Activated naive CD4-positive, alpha-beta T cell treated with anti-CD3 and anti-CD28 coated beads for 36 hours (primary cell): ENCODE data around the gene HNRNPLL. TPM values are rescaled to one million over a fixed set of nuclear protein-coding genes. Genes with fewer than 3 reads are reported as not detected.

Experiments
- CTCF ChIA-PET: fragments of 350-600 bp; sonication (Branson Sonifier 250); formaldehyde crosslinking; loops from one replicate; lab custom pipeline; 2021; ENCODE audit warnings: antibody characterized with exemption; lab: Charles Lee
- DNase-seq: peaks from one replicate; pipeline ENCODE4 v3.0.0-alpha.2; 2020
- H3K27ac Mint-ChIP-seq: one replicate; pipeline ENCODE4 v1.8.0; 2021; ENCODE audit warnings: mild to moderate bottlenecking, mixed read lengths
- H3K27me3 Mint-ChIP-seq: one replicate; pipeline ENCODE4 v1.8.0; 2021; ENCODE audit warnings: low read depth, mixed read lengths
- H3K36me3 Mint-ChIP-seq: one replicate; pipeline ENCODE4 v1.8.0; 2021; ENCODE audit warnings: low read depth, mixed read lengths
- H3K4me1 Mint-ChIP-seq: one replicate; pipeline ENCODE4 v1.8.0; 2021; ENCODE audit warnings: low read depth, mixed read lengths
- H3K4me3 Mint-ChIP-seq: one replicate; pipeline ENCODE4 v1.8.0; 2021; ENCODE audit warnings: mild to moderate bottlenecking, moderate library complexity, mixed read lengths
- H3K9me3 Mint-ChIP-seq: one replicate; pipeline ENCODE4 v1.8.0; 2021; ENCODE audit warnings: mixed read lengths
- intact Hi-C: fragments of 100-400 bp; cut with micrococcal nuclease; formaldehyde crosslinking; loops from one replicate; pipeline ENCODE4 v1.15.1; 2023
- total RNA-seq, 2 experiments: library from RNA; stranded (reverse); gene quantifications; one replicate each; pipeline ENCODE4 v1.2.3, GENCODE V29; 2021

Gene HNRNPLL
- total RNA-seq, 2 experiments from 2014 or later, result 54.4 to 57.3 TPM

GRCh38 chr2:38560092-38560491 is 42.6 kb downstream of the HNRNPLL start:
- no peaks in the 10 kb centered on the region for H3K4me1 Mint-ChIP-seq
- no peak overlapping the region for H3K27ac Mint-ChIP-seq
- H3K27me3 Mint-ChIP-seq, result no peaks in the 10 kb centered on the region
- intact Hi-C loops, result no loop called here
- H3K4me3 Mint-ChIP-seq, result no peak overlapping the region
- H3K36me3 Mint-ChIP-seq, result peaks cover 14% of the 10 kb centered on the region
- no peaks in the 10 kb centered on the region for H3K9me3 Mint-ChIP-seq
- CTCF ChIA-PET, result no interaction called here
- DNase-seq, result no peak

GRCh38 chr2:38557981-38558380 is 44.7 kb downstream of the HNRNPLL start:
- Mint-ChIP-seq H3K4me1 (no peaks in the 10 kb centered on the region), H3K27me3 (no peaks in the 10 kb centered on the region), H3K4me3 (no peak overlapping the region), H3K27ac (no peak overlapping the region), H3K9me3 (no peaks in the 10 kb centered on the region), H3K36me3 (peaks cover 9% of the 10 kb centered on the region)
- DNase-seq, result no peak
- intact Hi-C loops, result no loop called here
- CTCF ChIA-PET, result interaction anchor here (2.2 to 3.8 kb wide), 2 partner anchors 22 to 24 kb away, joined by 9 to 24 read pairs; no protein-coding TSS in a partner anchor

- Mint-ChIP-seq H3K27me3 (no peaks in the 10 kb centered on the region), H3K4me3 (no peak overlapping the region), H3K9me3 (no peaks in the 10 kb centered on the region), H3K36me3 (peaks cover 8% of the 10 kb centered on the region), H3K27ac (no peak overlapping the region), H3K4me1 (peaks cover 6% of the 10 kb centered on the region)
- intact Hi-C loops, result no loop called here
- CTCF ChIA-PET, result interaction anchor here (2.2 to 3.8 kb wide), 2 partner anchors 21 to 25 kb away, joined by 9 to 24 read pairs; no protein-coding TSS in a partner anchor
- DNase-seq, result no peak
Measured at GRCh38 chr2:38557217-38557616, 45.5 kb downstream of the HNRNPLL start.

- Mint-ChIP-seq H3K4me3 (no peak overlapping the region), H3K36me3 (peaks cover under 1% of the 10 kb centered on the region), H3K27me3 (no peaks in the 10 kb centered on the region), H3K27ac (no peak overlapping the region), H3K4me1 (peaks cover 12% of the 10 kb centered on the region), H3K9me3 (no peaks in the 10 kb centered on the region)
- DNase-seq, result no peak
- CTCF ChIA-PET, result interaction anchor here (0.6 to 3.8 kb wide), 5 partner anchors 11 to 223 kb away, joined by 3 to 24 read pairs (median 4); no protein-coding TSS in a partner anchor
- intact Hi-C loops, result no loop called here
Measured at GRCh38 chr2:38556006-38556801, 46.5 kb downstream of the HNRNPLL start.

- CTCF ChIA-PET, result interaction anchor here (0.6 to 2.0 kb wide), 4 partner anchors 8 to 296 kb away, joined by 3 to 12 read pairs (median 4); no protein-coding TSS in a partner anchor
- DNase-seq, result no peak
- peaks cover 12% of the 10 kb centered on the region for H3K4me1 Mint-ChIP-seq
- H3K27ac Mint-ChIP-seq, result no peak overlapping the region
- H3K27me3 Mint-ChIP-seq, result no peaks in the 10 kb centered on the region
- intact Hi-C loops, result no loop called here
- H3K36me3 Mint-ChIP-seq, result no peaks in the 10 kb centered on the region
- no peak overlapping the region for H3K4me3 Mint-ChIP-seq
- no peaks in the 10 kb centered on the region for H3K9me3 Mint-ChIP-seq
Measured at GRCh38 chr2:38554973-38555595, 47.6 kb downstream of the HNRNPLL start.

- no peaks in the 10 kb centered on the region for H3K9me3 Mint-ChIP-seq
- no peaks in the 10 kb centered on the region for H3K36me3 Mint-ChIP-seq
- intact Hi-C loops, result no loop called here
- CTCF ChIA-PET, result interaction anchor here (2.0 kb wide), 1 partner anchor 10 kb away, joined by 12 read pairs; no protein-coding TSS in a partner anchor
- no peak for DNase-seq
- H3K27ac Mint-ChIP-seq, result no peak overlapping the region
- no peak overlapping the region for H3K4me3 Mint-ChIP-seq
- no peaks in the 10 kb centered on the region for H3K27me3 Mint-ChIP-seq
- peaks cover 12% of the 10 kb centered on the region for H3K4me1 Mint-ChIP-seq
Measured at GRCh38 chr2:38553554-38553953, 49.2 kb downstream of the HNRNPLL start.

- intact Hi-C loops, result no loop called here
- no peak overlapping the region for H3K27ac Mint-ChIP-seq
- peak; percentile 14 for DNase-seq
- H3K9me3 Mint-ChIP-seq, result no peaks in the 10 kb centered on the region
- peaks cover 12% of the 10 kb centered on the region for H3K4me1 Mint-ChIP-seq
- no peaks in the 10 kb centered on the region for H3K36me3 Mint-ChIP-seq
- H3K4me3 Mint-ChIP-seq, result no peak overlapping the region
- no peaks in the 10 kb centered on the region for H3K27me3 Mint-ChIP-seq
- CTCF ChIA-PET, result interaction anchor here (0.9 kb wide), 1 partner anchor 190 kb away, joined by 3 read pairs; no protein-coding TSS in a partner anchor
Measured at GRCh38 chr2:38552259-38552658, 50.5 kb downstream of the HNRNPLL start.

GRCh38 chr2:38551746-38552145 is 51.0 kb downstream of the HNRNPLL start:
- H3K9me3 Mint-ChIP-seq, result no peaks in the 10 kb centered on the region
- no peak for DNase-seq
- CTCF ChIA-PET, result interaction anchor here (0.9 kb wide), 2 partner anchors 15 to 190 kb away, joined by 3 read pairs; no protein-coding TSS in a partner anchor
- peaks cover under 1% of the 10 kb centered on the region for H3K27me3 Mint-ChIP-seq
- H3K4me3 Mint-ChIP-seq, result no peak overlapping the region
- H3K36me3 Mint-ChIP-seq, result no peaks in the 10 kb centered on the region
- H3K4me1 Mint-ChIP-seq, result peaks cover 13% of the 10 kb centered on the region
- intact Hi-C loops, result no loop called here
- H3K27ac Mint-ChIP-seq, result no peak overlapping the region

GRCh38 chr2:38551171-38551570 is 51.6 kb downstream of the HNRNPLL start:
- H3K9me3 Mint-ChIP-seq, result no peaks in the 10 kb centered on the region
- no peaks in the 10 kb centered on the region for H3K36me3 Mint-ChIP-seq
- DNase-seq, result no peak
- H3K4me1 Mint-ChIP-seq, result peaks cover 17% of the 10 kb centered on the region
- intact Hi-C loops, result no loop called here
- H3K27me3 Mint-ChIP-seq, result peaks cover 2% of the 10 kb centered on the region
- CTCF ChIA-PET, result interaction anchor here (0.6 to 0.9 kb wide), 2 partner anchors 14 to 175 kb away, joined by 3 to 4 read pairs; no protein-coding TSS in a partner anchor
- no peak overlapping the region for H3K27ac Mint-ChIP-seq
- no peak overlapping the region for H3K4me3 Mint-ChIP-seq

- Mint-ChIP-seq H3K4me1 (peaks cover 17% of the 10 kb centered on the region), H3K27ac (no peak overlapping the region), H3K36me3 (no peaks in the 10 kb centered on the region), H3K9me3 (no peaks in the 10 kb centered on the region), H3K4me3 (no peak overlapping the region), H3K27me3 (peaks cover 2% of the 10 kb centered on the region)
- no peak for DNase-seq
- intact Hi-C loops, result loop anchor here (10.0 kb wide), 1 partner anchor 575 kb away; the partner anchor contains the start of gene SOS1
- CTCF ChIA-PET, result interaction anchor here (0.9 kb wide), 1 partner anchor 13 kb away, joined by 3 read pairs; no protein-coding TSS in a partner anchor
Measured at GRCh38 chr2:38549851-38550250, 52.9 kb downstream of the HNRNPLL start.

GRCh38 chr2:38549071-38549704 is 53.5 kb downstream of the HNRNPLL start:
- no peaks in the 10 kb centered on the region for H3K36me3 Mint-ChIP-seq
- intact Hi-C loops, result loop anchor here (10.0 kb wide), 1 partner anchor 576 kb away; the partner anchor contains the start of gene SOS1
- no peaks in the 10 kb centered on the region for H3K9me3 Mint-ChIP-seq
- H3K27ac Mint-ChIP-seq, result no peak overlapping the region
- H3K27me3 Mint-ChIP-seq, result peaks cover 2% of the 10 kb centered on the region
- no peak overlapping the region for H3K4me3 Mint-ChIP-seq
- DNase-seq, result no peak
- peaks cover 17% of the 10 kb centered on the region for H3K4me1 Mint-ChIP-seq
- CTCF ChIA-PET, result interaction anchor here (0.6 to 2.5 kb wide), 6 partner anchors 12 to 195 kb away, joined by 3 to 9 read pairs (median 3); no protein-coding TSS in a partner anchor
